HEK293T (cell line): Measurements from ENCODE around the gene DNAH17.

Experiments
- BHLHE40 ChIP-seq: fragments of 450-650 bp; IDR thresholded peaks from 2 replicates; pipeline ENCODE4 v1.6.1; 2016; ENCODE audit warnings: mild to moderate bottlenecking, moderate library complexity, borderline replicate concordance
- CTBP1 ChIP-seq: fragments of 450-650 bp; IDR thresholded peaks from 2 replicates; pipeline ENCODE4 v1.6.1; 2016; ENCODE audit warnings: borderline replicate concordance
- ELF4 ChIP-seq: fragments of 450-650 bp; IDR thresholded peaks from 2 replicates; pipeline ENCODE4 v1.6.1; 2017; ENCODE audit warnings: antibody characterized with exemption
- FOXK2 ChIP-seq: fragments of 450-650 bp; IDR thresholded peaks from 2 replicates; pipeline ENCODE4 v1.6.1; 2016; ENCODE audit warnings: mild to moderate bottlenecking
- FOXM1 ChIP-seq: fragments of 450-650 bp; IDR thresholded peaks from 2 replicates; pipeline ENCODE4 v1.6.1; 2017; ENCODE audit warnings: mild to moderate bottlenecking, borderline replicate concordance
- L3MBTL2 ChIP-seq: fragments of 450-650 bp; conservative IDR thresholded peaks from 2 replicates; pipeline ENCODE4 v1.6.1; 2016; ENCODE audit warnings: mild to moderate bottlenecking
- TARDBP ChIP-seq: fragments of 450-650 bp; IDR thresholded peaks from 2 replicates; pipeline ENCODE4 v1.6.1; 2016

DNA sequence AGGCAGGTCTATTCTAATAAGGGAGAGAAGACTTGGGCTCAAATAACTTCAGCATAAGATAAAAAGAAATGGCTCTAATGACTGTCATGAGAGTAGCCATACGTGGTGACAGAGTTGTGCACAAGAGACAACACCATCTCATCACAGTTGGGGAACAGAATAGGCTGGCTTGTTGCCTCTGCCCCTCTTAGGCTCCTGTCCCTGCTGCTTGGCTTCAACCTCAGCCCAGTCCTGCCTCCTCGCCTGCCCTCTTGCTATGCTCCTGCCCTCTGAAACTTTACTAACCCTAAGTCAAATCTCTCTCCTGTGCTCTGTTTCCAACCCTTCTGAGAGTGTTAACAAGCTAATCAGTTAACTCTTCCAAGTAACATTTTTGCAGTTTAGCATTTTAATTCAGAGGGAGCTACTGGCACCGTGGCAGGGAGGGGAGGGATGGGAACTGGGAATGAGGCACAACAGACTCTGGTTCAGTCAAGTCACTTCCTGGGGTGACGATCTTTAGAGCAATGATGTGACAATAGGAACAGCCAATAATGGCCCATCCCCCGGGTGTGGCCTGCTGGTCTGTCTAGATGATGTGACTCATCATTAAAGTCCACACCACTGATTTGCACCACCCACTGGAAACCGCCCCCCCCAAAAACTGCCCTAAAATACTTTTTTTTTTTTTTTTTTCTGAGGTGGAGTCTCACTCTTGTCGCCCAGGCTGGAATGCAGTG, 35.5 kb downstream of the DNAH17 start:
- no peak for TF ChIP-seq FOXM1
- TF ChIP-seq L3MBTL2, result no peak
- TF ChIP-seq CTBP1, result no peak
- no peak for TF ChIP-seq TARDBP
- TF ChIP-seq FOXK2, result no peak
- TF ChIP-seq BHLHE40, result no peak
- no peak for TF ChIP-seq ELF4
